T-cell (primary cell): Measurements from ENCODE around the gene HECW1. TPM values are rescaled to one million over a fixed set of nuclear protein-coding genes. Genes with fewer than 3 reads are reported as not detected.

ENCODE experiments used
- ATAC-seq, 4 experiments: fragments of 200-7000 bp in 3 of 4; fragments of 150-1000 bp in 1 of 4; cut with Tn5 transposase; replicated peaks in 1 of 4; 1 replicate in 3 of 4; 2 replicates in 1 of 4; pipeline ENCODE4 v1.10.0; 2021; ENCODE audit warnings: moderate library complexity in 3 of 4, mild to moderate bottlenecking in 2 of 4, moderate number of reproducible peaks in 1 of 4
- CTCF ChIA-PET, 2 donors: fragments of 300-600 bp; sonication (Branson Sonifier 250); formaldehyde crosslinking; loops; one replicate each; lab custom pipeline; 2022; ENCODE audit warnings: antibody characterized with exemption in 2 of 2; lab: Charles Lee
- POLR2A ChIA-PET, 2 donors: fragments of 300-600 bp; sonication (Branson Sonifier 250); formaldehyde crosslinking; loops; one replicate each; lab custom pipeline; 2022; ENCODE audit warnings: antibody characterized with exemption in 2 of 2; lab: Charles Lee
- DNase-seq, 35 experiments: peaks; one replicate each; pipeline versions ENCODE4 v3.0.0 to v3.0.0-alpha.2; 2013 to 2023
- H3K27ac ChIP-seq: one replicate; pipeline ENCODE4 v1.5.1; 2013; ENCODE audit warnings: low read length
- H3K27me3 ChIP-seq, 2 experiments: replicated peaks in 1 of 2; 1 replicate in 1 of 2; 2 replicates in 1 of 2; pipeline versions ENCODE4 v1.6.1 to v1.7.0; 2013; ENCODE audit warnings: low read length in 1 of 2, mixed read lengths in 1 of 2; ENCODE audit not compliant: control insufficient read depth in 2 of 2, insufficient read depth in 2 of 2; ENCODE audit errors: extremely low read depth in 1 of 2
- H3K36me3 ChIP-seq, 2 donors: 1 replicate in 1 of 2; 2 replicates in 1 of 2; pipeline versions ENCODE4 v1.6.1 to v1.7.0; 2013; ENCODE audit warnings: low read length in 1 of 2; ENCODE audit not compliant: control insufficient read depth in 2 of 2, insufficient read depth in 1 of 2; ENCODE audit errors: extremely low read depth in 1 of 2
- H3K4me1 ChIP-seq, 2 experiments: 1 replicate in 1 of 2; 2 replicates in 1 of 2; pipeline versions ENCODE4 v1.6.1 to v1.7.0; 2013; ENCODE audit warnings: low read length in 2 of 2, mixed read lengths in 1 of 2; ENCODE audit not compliant: insufficient read depth in 2 of 2, control insufficient read depth in 1 of 2; ENCODE audit errors: extremely low read depth in 1 of 2
- H3K4me3 ChIP-seq, 2 donors: 1 replicate in 1 of 2; 2 replicates in 1 of 2; pipeline versions ENCODE4 v1.5.1 to v1.7.0; 2013; ENCODE audit warnings: mild to moderate bottlenecking in 2 of 2, low read length in 1 of 2, moderate library complexity in 1 of 2; ENCODE audit not compliant: control insufficient read depth in 1 of 2; ENCODE audit errors: extremely low read depth in 1 of 2
- H3K9me3 ChIP-seq: 2 replicates; pipeline ENCODE4 v1.7.0; 2013
- H3K27ac Mint-ChIP-seq, 2 donors: one replicate each; pipeline ENCODE4 v1.8.0; 2020 to 2021; ENCODE audit warnings: mild to moderate bottlenecking in 2 of 2, mixed read lengths in 2 of 2
- H3K27me3 Mint-ChIP-seq, 2 donors: one replicate each; pipeline ENCODE4 v1.8.0; 2021 to 2022; ENCODE audit warnings: mixed read lengths in 2 of 2
- H3K36me3 Mint-ChIP-seq: one replicate; pipeline ENCODE4 v1.8.0; 2021; ENCODE audit warnings: mixed read lengths
- H3K4me1 Mint-ChIP-seq, 3 donors: one replicate each; pipeline ENCODE4 v1.8.0; 2020 to 2022; ENCODE audit warnings: mixed read lengths in 3 of 3, mild to moderate bottlenecking in 1 of 3
- H3K4me3 Mint-ChIP-seq, 3 donors: one replicate each; pipeline ENCODE4 v1.8.0; 2020 to 2022; ENCODE audit warnings: mild to moderate bottlenecking in 3 of 3, mixed read lengths in 3 of 3, moderate library complexity in 3 of 3
- H3K9me3 Mint-ChIP-seq, 3 donors: one replicate each; pipeline ENCODE4 v1.8.0; 2020 to 2022; ENCODE audit warnings: mixed read lengths in 3 of 3
- WGBS: methylation state at CpG from one replicate; pipeline ENCODE4 v1.1.5; 2013; ENCODE audit warnings: missing lambda C conversion rate; ENCODE audit not compliant: insufficient coverage; 5-methylcytosine and 5-hydroxymethylcytosine counted together
- total RNA-seq, 35 experiments: library from RNA in 6 of 35; stranded (reverse) in 6 of 35; fragments of 120-200 nt in 1 of 35; gene quantifications; one replicate each; pipeline versions ENCODE4 v1.2.1 to v1.2.4 and lab custom pipeline; 2013 to 2026

Gene HECW1
- total RNA-seq, 5 donors from 2014 or later (not counting 1 experiment from before 2014, with no cell fraction given): not detected

GRCh38 chr7:43405948-43406347, 293.5 kb downstream of the HECW1 start:
- Mint-ChIP-seq H3K27me3 (peaks cover 3 to 7% of the 10 kb centered on the region in 2 donors), H3K27ac (no peak overlapping the region), H3K4me1 (no peaks in the 10 kb centered on the region), H3K4me3 (no peak overlapping the region), H3K9me3 (no peaks in the 10 kb centered on the region), H3K36me3 (no peaks in the 10 kb centered on the region)
- ATAC-seq (no peak), DNase-seq (no peak)
- H3K27me3 ChIP-seq: peaks cover 0 to 4% of the 10 kb centered on the region in 2 experiments
- no peaks in the 10 kb centered on the region for H3K4me1 ChIP-seq
- no peaks in the 10 kb centered on the region for H3K9me3 ChIP-seq
- CTCF ChIA-PET: no interaction called here
- no peak overlapping the region for H3K4me3 ChIP-seq
- H3K27ac ChIP-seq: no peak overlapping the region
- no peaks in the 10 kb centered on the region for H3K36me3 ChIP-seq
- POLR2A ChIA-PET: no interaction called here
- no CpG with 5 or more reads among the region's 2 CpGs for WGBS

- Mint-ChIP-seq H3K9me3 (no peaks in the 10 kb centered on the region), H3K4me1 (no peaks in the 10 kb centered on the region), H3K27me3 (no peaks in the 10 kb centered on the region), H3K4me3 (no peak overlapping the region), H3K27ac (no peak overlapping the region), H3K36me3 (no peaks in the 10 kb centered on the region)
- no peak overlapping the region for H3K27ac ChIP-seq
- 59% methylated on average over 5 of the region's 5 CpGs for WGBS
- peaks cover 0 to 2% of the 10 kb centered on the region in 2 experiments for H3K27me3 ChIP-seq
- no peaks in the 10 kb centered on the region for H3K36me3 ChIP-seq
- H3K4me1 ChIP-seq: no peaks in the 10 kb centered on the region
- ChIA-PET POLR2A (no interaction called here), CTCF (no interaction called here)
- no peak overlapping the region for H3K4me3 ChIP-seq
- H3K9me3 ChIP-seq: no peaks in the 10 kb centered on the region
- ATAC-seq (no peak), DNase-seq (no peak)
These were observed 294.5 kb downstream of the HECW1 start for GRCh38 chr7:43406961-43407360.

- ATAC-seq (no peak), DNase-seq (no peak)
- Histone ChIP-seq H3K27me3 (no peaks in the 10 kb centered on the region), H3K4me3 (no peak overlapping the region), H3K36me3 (no peaks in the 10 kb centered on the region), H3K4me1 (no peaks in the 10 kb centered on the region), H3K27ac (no peak overlapping the region), H3K9me3 (no peaks in the 10 kb centered on the region)
- no peaks in the 10 kb centered on the region for H3K36me3 Mint-ChIP-seq
- CTCF ChIA-PET: interaction anchor here (0.6 kb wide), 2 partner anchors 11 to 46 kb away, joined by 3 read pairs; no protein-coding TSS in a partner anchor
- no CpG with 5 or more reads among the region's 5 CpGs for WGBS
- no peaks in the 10 kb centered on the region for H3K4me1 Mint-ChIP-seq
- POLR2A ChIA-PET: no interaction called here
- H3K9me3 Mint-ChIP-seq: no peaks in the 10 kb centered on the region
- no peaks in the 10 kb centered on the region for H3K27me3 Mint-ChIP-seq
- H3K4me3 Mint-ChIP-seq: no peak overlapping the region
- H3K27ac Mint-ChIP-seq: no peak overlapping the region
These were observed 296.5 kb downstream of the HECW1 start for GRCh38 chr7:43408981-43409380.

GRCh38 chr7:43417455-43417854, 305.0 kb downstream of the HECW1 start:
- Mint-ChIP-seq H3K4me1 (no peaks in the 10 kb centered on the region), H3K4me3 (no peak overlapping the region), H3K27me3 (peaks cover 25 to 30% of the 10 kb centered on the region in 2 donors), H3K9me3 (no peaks in the 10 kb centered on the region), H3K27ac (no peak overlapping the region), H3K36me3 (no peaks in the 10 kb centered on the region)
- POLR2A ChIA-PET: no interaction called here
- H3K27me3 ChIP-seq: no peaks in the 10 kb centered on the region
- CTCF ChIA-PET: no interaction called here
- no peak for DNase-seq
- H3K36me3 ChIP-seq: no peaks in the 10 kb centered on the region
- no peak for ATAC-seq
- H3K9me3 ChIP-seq: no peaks in the 10 kb centered on the region
- whole genome bisulfite sequencing: 100% methylated on average over 1 of the region's 3 CpGs
- H3K27ac ChIP-seq: no peak overlapping the region
- H3K4me3 ChIP-seq: no peak overlapping the region
- H3K4me1 ChIP-seq: no peaks in the 10 kb centered on the region

- H3K4me1 Mint-ChIP-seq: no peaks in the 10 kb centered on the region
- no peak overlapping the region for H3K4me3 ChIP-seq
- WGBS: 63% methylated on average over 2 of the region's 2 CpGs
- H3K36me3 Mint-ChIP-seq: no peaks in the 10 kb centered on the region
- CTCF ChIA-PET: interaction anchor here in 1 of 2 donors (0.9 kb wide), 1 partner anchor 9 kb away, joined by 3 read pairs; no protein-coding TSS in a partner anchor
- H3K27me3 ChIP-seq: no peaks in the 10 kb centered on the region
- no peak overlapping the region for H3K4me3 Mint-ChIP-seq
- H3K27me3 Mint-ChIP-seq: peaks cover 2 to 6% of the 10 kb centered on the region in 2 donors
- no peak overlapping the region for H3K27ac ChIP-seq
- no peaks in the 10 kb centered on the region for H3K9me3 ChIP-seq
- POLR2A ChIA-PET: no interaction called here
- ATAC-seq (no peak), DNase-seq (no peak)
- H3K36me3 ChIP-seq: no peaks in the 10 kb centered on the region
- H3K9me3 Mint-ChIP-seq: peaks cover 0 to 5% (median 0%) of the 10 kb centered on the region in 3 donors
- H3K4me1 ChIP-seq: no peaks in the 10 kb centered on the region
- no peak overlapping the region for H3K27ac Mint-ChIP-seq
These were observed 318.0 kb downstream of the HECW1 start for GRCh38 chr7:43430411-43430810.

GRCh38 chr7:43431020-43431595, 318.7 kb downstream of the HECW1 start:
- H3K36me3 ChIP-seq: no peaks in the 10 kb centered on the region
- no peak for DNase-seq
- no peaks in the 10 kb centered on the region for H3K4me1 ChIP-seq
- H3K9me3 ChIP-seq: no peaks in the 10 kb centered on the region
- peaks cover 0 to 5% (median 0%) of the 10 kb centered on the region in 3 donors for H3K9me3 Mint-ChIP-seq
- no peak overlapping the region for H3K4me3 Mint-ChIP-seq
- ChIA-PET CTCF (interaction anchor here in 1 of 2 donors (0.9 kb wide), 1 partner anchor 9 kb away, joined by 3 read pairs; no protein-coding TSS in a partner anchor), POLR2A (no interaction called here)
- no peak overlapping the region for H3K27ac Mint-ChIP-seq
- H3K36me3 Mint-ChIP-seq: no peaks in the 10 kb centered on the region
- H3K27me3 Mint-ChIP-seq: peaks cover 2 to 6% of the 10 kb centered on the region in 2 donors
- no peaks in the 10 kb centered on the region for H3K27me3 ChIP-seq
- no peak overlapping the region for H3K4me3 ChIP-seq
- H3K27ac ChIP-seq: no peak overlapping the region
- ATAC-seq: no peak
- no peaks in the 10 kb centered on the region for H3K4me1 Mint-ChIP-seq
- 75% methylated on average over 3 of the region's 3 CpGs for WGBS
